Activated B cell treated with CpG ODN at 0.5 μM for 24 hours (primary cell): Measurements from ENCODE around the gene KIAA1217. TPM values are rescaled to one million over a fixed set of nuclear protein-coding genes. Genes with fewer than 3 reads are reported as not detected.

Experiments used
- ATAC-seq: fragments of 200-7000 bp; cut with Tn5 transposase; one replicate; pipeline ENCODE4 v1.10.0; 2021; ENCODE audit warnings: low read depth, mild to moderate bottlenecking, moderate library complexity
- CTCF ChIA-PET: fragments of 350-600 bp; sonication (Branson Sonifier 250); formaldehyde crosslinking; loops from one replicate; lab custom pipeline; 2021; ENCODE audit warnings: antibody characterized with exemption; lab: Charles Lee
- POLR2A ChIA-PET: fragments of 350-600 bp; sonication (Branson Sonifier 250); formaldehyde crosslinking; loops from one replicate; lab custom pipeline; 2021; ENCODE audit warnings: antibody characterized with exemption; lab: Charles Lee
- DNase-seq: peaks from one replicate; pipeline ENCODE4 v3.0.0; 2022
- H3K27ac Mint-ChIP-seq: one replicate; pipeline ENCODE4 v1.8.0; 2020; ENCODE audit warnings: mixed read lengths
- H3K27me3 Mint-ChIP-seq: one replicate; pipeline ENCODE4 v1.8.0; 2021; ENCODE audit warnings: mixed read lengths
- H3K36me3 Mint-ChIP-seq: one replicate; pipeline ENCODE4 v1.8.0; 2021; ENCODE audit warnings: low read depth, mixed read lengths
- H3K4me1 Mint-ChIP-seq: one replicate; pipeline ENCODE4 v1.8.0; 2021; ENCODE audit warnings: mixed read lengths
- H3K4me3 Mint-ChIP-seq: one replicate; pipeline ENCODE4 v1.8.0; 2020; ENCODE audit warnings: mild to moderate bottlenecking, mixed read lengths
- H3K9me3 Mint-ChIP-seq: one replicate; pipeline ENCODE4 v1.8.0; 2020; ENCODE audit warnings: mixed read lengths
- CTCF ChIP-seq: fragments of 200-600 bp; IDR thresholded peaks from one replicate; pipeline ENCODE4 v1.8.0; 2022; ENCODE audit warnings: antibody characterized with exemption, mild to moderate bottlenecking
- intact Hi-C: fragments of 100-400 bp; cut with micrococcal nuclease; formaldehyde crosslinking; loops from one replicate; pipeline ENCODE4 v1.15.1; 2024
- total RNA-seq: library from RNA; stranded (reverse); gene quantifications from 2 replicates; pipeline ENCODE4 v1.2.3, GENCODE V29; 2022

Gene KIAA1217
- total RNA-seq, 1 donor from 2014 or later = 0.71 TPM

GRCh38 chr10:24434961-24435360 lies 226.0 kb downstream of the KIAA1217 start:
- peaks cover 3% of the 10 kb centered on the region for H3K9me3 Mint-ChIP-seq
- no peaks in the 10 kb centered on the region for H3K27me3 Mint-ChIP-seq
- TF ChIP-seq CTCF = no peak
- no peak overlapping the region for H3K27ac Mint-ChIP-seq
- intact Hi-C loops = no loop called here
- ChIA-PET CTCF (no interaction called here), POLR2A (no interaction called here)
- no peak overlapping the region for H3K4me3 Mint-ChIP-seq
- DNase-seq = no peak
- H3K36me3 Mint-ChIP-seq = no peaks in the 10 kb centered on the region
- no peak for ATAC-seq
- H3K4me1 Mint-ChIP-seq = no peaks in the 10 kb centered on the region

- no peaks in the 10 kb centered on the region for H3K36me3 Mint-ChIP-seq
- H3K27ac Mint-ChIP-seq = no peak overlapping the region
- no peak for TF ChIP-seq CTCF
- no peaks in the 10 kb centered on the region for H3K27me3 Mint-ChIP-seq
- DNase-seq (no peak), ATAC-seq (no peak)
- H3K9me3 Mint-ChIP-seq = peaks cover 3% of the 10 kb centered on the region
- CTCF ChIA-PET = no interaction called here
- intact Hi-C loops = no loop called here
- no peak overlapping the region for H3K4me3 Mint-ChIP-seq
- H3K4me1 Mint-ChIP-seq = no peaks in the 10 kb centered on the region
- POLR2A ChIA-PET = no interaction called here
These were observed 226.4 kb downstream of the KIAA1217 start for GRCh38 chr10:24435374-24435773.

GRCh38 chr10:24437302-24437701 lies 228.4 kb downstream of the KIAA1217 start:
- H3K4me1 Mint-ChIP-seq = no peaks in the 10 kb centered on the region
- H3K4me3 Mint-ChIP-seq = no peak overlapping the region
- POLR2A ChIA-PET = no interaction called here
- intact Hi-C loops = no loop called here
- H3K9me3 Mint-ChIP-seq = peaks cover 3% of the 10 kb centered on the region
- no peak for TF ChIP-seq CTCF
- no peaks in the 10 kb centered on the region for H3K27me3 Mint-ChIP-seq
- no peaks in the 10 kb centered on the region for H3K36me3 Mint-ChIP-seq
- ATAC-seq (no peak), DNase-seq (no peak)
- CTCF ChIA-PET = no interaction called here
- no peak overlapping the region for H3K27ac Mint-ChIP-seq

- TF ChIP-seq CTCF = no peak
- CTCF ChIA-PET = no interaction called here
- no peaks in the 10 kb centered on the region for H3K4me1 Mint-ChIP-seq
These were observed 229.9 kb downstream of the KIAA1217 start for GRCh38 chr10:24438800-24439199.

GRCh38 chr10:24439935-24440334 lies 231.0 kb downstream of the KIAA1217 start:
- no peak for DNase-seq
- Mint-ChIP-seq H3K4me1 (no peaks in the 10 kb centered on the region), H3K36me3 (no peaks in the 10 kb centered on the region), H3K27ac (no peak overlapping the region), H3K27me3 (no peaks in the 10 kb centered on the region), H3K4me3 (no peak overlapping the region), H3K9me3 (peaks cover 2% of the 10 kb centered on the region)
- ATAC-seq = no peak
- TF ChIP-seq CTCF = no peak
- CTCF ChIA-PET = no interaction called here
- POLR2A ChIA-PET = no interaction called here
- intact Hi-C loops = no loop called here

More at GRCh38 chr10:24438800-24439199, 229.9 kb downstream of the KIAA1217 start:
- POLR2A ChIA-PET = no interaction called here
- Mint-ChIP-seq H3K27me3 (no peaks in the 10 kb centered on the region), H3K4me3 (no peak overlapping the region), H3K9me3 (peaks cover 5% of the 10 kb centered on the region), H3K36me3 (no peaks in the 10 kb centered on the region), H3K27ac (no peak overlapping the region)
- ATAC-seq (no peak), DNase-seq (no peak)
- intact Hi-C loops = no loop called here
